ENCODE results near the gene SLC6A6. TPM values are rescaled to one million over a fixed set of nuclear protein-coding genes. Genes with fewer than 3 reads are reported as not detected.

Gene SLC6A6
- total RNA-seq, 1 donor from 2014 or later = 46.3 TPM

- no peak overlapping the region for H3K4me3 Mint-ChIP-seq (ENCODE audit: unreplicated experiment)
These were observed 55.1 kb downstream of the SLC6A6 start for GRCh38 chr3:14457481-14457880.

GRCh38 chr3:14457999-14458398, 55.6 kb downstream of the SLC6A6 start:
- peaks cover 20% of the 10 kb centered on the region for H3K4me1 Mint-ChIP-seq (ENCODE audit: unreplicated experiment)
- no peak overlapping the region for H3K4me3 Mint-ChIP-seq (ENCODE audit: unreplicated experiment)
- DNase-seq (ENCODE audit: low spot score) = peak; percentile 39
- H3K27ac Mint-ChIP-seq (ENCODE audit: unreplicated experiment) = peak overlapping the region; percentile 50
- TF ChIP-seq CTCF (IDR thresholded peaks at IDR 0.05; ENCODE audit: unreplicated experiment) = no peak
- H3K9me3 Mint-ChIP-seq (ENCODE audit: unreplicated experiment) = no peaks in the 10 kb centered on the region
- H3K36me3 Mint-ChIP-seq (ENCODE audit: low read depth, unreplicated experiment) = peaks cover 34% of the 10 kb centered on the region
- H3K27me3 Mint-ChIP-seq (ENCODE audit: unreplicated experiment) = peaks cover 8% of the 10 kb centered on the region

More at GRCh38 chr3:14457481-14457880, 55.1 kb downstream of the SLC6A6 start:
- H3K27me3 Mint-ChIP-seq (ENCODE audit: unreplicated experiment) = peaks cover 8% of the 10 kb centered on the region
- no peak overlapping the region for H3K27ac Mint-ChIP-seq (ENCODE audit: unreplicated experiment)
- H3K36me3 Mint-ChIP-seq (ENCODE audit: low read depth, unreplicated experiment) = peaks cover 31% of the 10 kb centered on the region
- DNase-seq (ENCODE audit: low spot score) = no peak
- peaks cover 20% of the 10 kb centered on the region for H3K4me1 Mint-ChIP-seq (ENCODE audit: unreplicated experiment)
- no peaks in the 10 kb centered on the region for H3K9me3 Mint-ChIP-seq (ENCODE audit: unreplicated experiment)
- no peak for TF ChIP-seq CTCF (IDR thresholded peaks at IDR 0.05; ENCODE audit: unreplicated experiment)

DNA sequence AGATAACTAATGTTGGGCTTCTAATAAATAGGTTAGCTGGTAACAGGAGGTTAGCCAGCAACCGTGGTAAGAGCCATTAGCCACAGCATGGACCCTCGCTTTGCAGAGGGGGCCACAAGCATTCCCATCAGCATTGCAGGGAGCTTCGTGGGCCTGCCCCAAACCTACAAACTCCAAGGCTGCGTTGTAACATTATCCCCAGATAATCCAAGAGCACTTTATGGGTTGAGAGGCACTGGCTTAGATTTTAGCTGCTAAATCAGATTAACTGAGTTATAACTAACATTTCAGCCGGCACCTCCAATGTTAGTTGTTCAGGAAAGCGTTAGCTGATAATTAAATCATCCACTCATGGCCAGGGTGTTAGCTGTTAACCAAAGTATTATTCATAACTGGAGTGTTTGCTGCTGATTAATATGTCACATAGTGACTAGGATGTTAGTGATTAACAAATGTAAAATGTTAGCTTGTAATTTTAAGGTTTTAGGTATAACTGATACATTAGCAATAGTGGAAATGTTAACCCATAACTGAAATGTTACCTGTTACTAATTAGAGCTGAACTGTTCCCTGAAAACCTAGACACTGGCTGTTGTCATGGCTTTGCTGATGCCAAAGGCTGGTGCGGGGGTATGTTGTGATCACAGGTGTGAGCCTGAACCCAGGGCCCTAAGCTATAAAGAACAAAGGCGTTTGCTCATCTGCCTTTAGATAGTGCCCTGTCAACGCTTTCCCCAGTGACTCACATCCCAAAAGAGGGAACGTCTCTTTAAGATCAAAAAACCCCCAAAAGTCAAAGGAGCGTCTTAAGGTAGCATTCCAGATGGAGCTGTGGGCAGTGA, 56.2 kb downstream of the SLC6A6 start:
- Mint-ChIP-seq H3K27me3 (ENCODE audit: unreplicated experiment) (peaks cover 5% of the 10 kb centered on the region), H3K9me3 (ENCODE audit: unreplicated experiment) (no peaks in the 10 kb centered on the region), H3K4me1 (ENCODE audit: unreplicated experiment) (peaks cover 23% of the 10 kb centered on the region), H3K27ac (ENCODE audit: unreplicated experiment) (peak overlapping the region; percentile 50), H3K4me3 (ENCODE audit: unreplicated experiment) (no peak overlapping the region), H3K36me3 (ENCODE audit: low read depth, unreplicated experiment) (peaks cover 30% of the 10 kb centered on the region)
- no peak for TF ChIP-seq CTCF (IDR thresholded peaks at IDR 0.05; ENCODE audit: unreplicated experiment)
- DNase-seq (ENCODE audit: low spot score) = no peak

DNA sequence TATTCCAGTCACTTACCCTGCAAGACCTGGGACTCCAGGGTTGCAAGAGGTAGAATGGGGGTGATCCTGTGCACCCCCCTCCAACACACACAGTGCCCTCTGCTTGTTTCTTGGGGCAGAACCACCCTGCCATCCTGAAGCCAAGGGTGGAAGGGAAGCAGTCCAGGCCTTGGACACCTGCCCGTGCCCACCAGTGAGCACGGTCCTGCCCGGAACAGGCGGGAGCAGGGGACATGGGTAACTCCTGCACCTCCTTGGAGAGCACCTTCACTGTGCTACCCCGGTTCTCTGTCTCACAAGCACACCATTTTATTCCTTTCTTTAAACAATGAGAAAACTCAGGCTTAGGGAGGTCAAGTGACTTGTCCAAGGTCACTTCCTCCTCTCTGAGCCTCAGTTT, 57.0 kb downstream of the SLC6A6 start:
- H3K36me3 Mint-ChIP-seq (ENCODE audit: low read depth, unreplicated experiment) = peaks cover 23% of the 10 kb centered on the region
- peak overlapping the region; percentile 5 for H3K27ac Mint-ChIP-seq (ENCODE audit: unreplicated experiment)
- no peak for DNase-seq (ENCODE audit: low spot score)
- TF ChIP-seq CTCF (IDR thresholded peaks at IDR 0.05; ENCODE audit: unreplicated experiment) = no peak
- H3K4me1 Mint-ChIP-seq (ENCODE audit: unreplicated experiment) = peaks cover 23% of the 10 kb centered on the region
- H3K9me3 Mint-ChIP-seq (ENCODE audit: unreplicated experiment) = no peaks in the 10 kb centered on the region
- no peak overlapping the region for H3K4me3 Mint-ChIP-seq (ENCODE audit: unreplicated experiment)
- peaks cover 5% of the 10 kb centered on the region for H3K27me3 Mint-ChIP-seq (ENCODE audit: unreplicated experiment)

DNA sequence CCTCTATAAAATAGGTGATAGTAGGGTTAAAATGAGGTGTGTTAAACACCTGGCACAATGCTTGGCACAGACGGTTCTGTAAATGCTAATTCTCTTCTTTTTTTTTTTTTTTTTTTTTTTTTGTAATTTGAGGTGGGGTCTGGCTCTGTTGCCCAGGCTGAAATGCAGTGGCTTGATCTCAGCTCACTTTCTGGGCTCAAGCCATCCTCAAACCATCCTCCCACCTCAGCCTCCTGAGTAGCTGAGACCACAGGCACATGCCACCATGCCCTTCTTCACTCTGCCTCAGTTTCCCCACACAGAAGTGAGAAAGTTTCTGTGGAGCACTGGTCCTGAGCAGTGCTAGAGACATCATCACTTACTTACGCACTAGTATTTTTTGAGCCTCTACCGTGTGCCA, 57.4 kb downstream of the SLC6A6 start:
- Mint-ChIP-seq H3K27me3 (ENCODE audit: unreplicated experiment) (peaks cover 7% of the 10 kb centered on the region), H3K9me3 (ENCODE audit: unreplicated experiment) (no peaks in the 10 kb centered on the region), H3K4me1 (ENCODE audit: unreplicated experiment) (peaks cover 23% of the 10 kb centered on the region), H3K36me3 (ENCODE audit: low read depth, unreplicated experiment) (peaks cover 24% of the 10 kb centered on the region), H3K27ac (ENCODE audit: unreplicated experiment) (no peak overlapping the region), H3K4me3 (ENCODE audit: unreplicated experiment) (no peak overlapping the region)
- DNase-seq (ENCODE audit: low spot score) = no peak
- no peak for TF ChIP-seq CTCF (IDR thresholded peaks at IDR 0.05; ENCODE audit: unreplicated experiment)
